GM18873 (cell line): Measurements from ENCODE around the gene PRRT4.
A peak's percentile ranks its signal among the peaks of the same experiment; 100 is the strongest.

ENCODE experiments used
- ATAC-seq: cut with Tn5 transposase; IDR thresholded peaks from one replicate; pipeline ENCODE4 v1.9.1; 2021; ENCODE audit warnings: mild to moderate bottlenecking, moderate library complexity, moderate number of reproducible peaks; ENCODE audit not compliant: unreplicated experiment, low FRiP score

PRRT4 gene

DNA sequence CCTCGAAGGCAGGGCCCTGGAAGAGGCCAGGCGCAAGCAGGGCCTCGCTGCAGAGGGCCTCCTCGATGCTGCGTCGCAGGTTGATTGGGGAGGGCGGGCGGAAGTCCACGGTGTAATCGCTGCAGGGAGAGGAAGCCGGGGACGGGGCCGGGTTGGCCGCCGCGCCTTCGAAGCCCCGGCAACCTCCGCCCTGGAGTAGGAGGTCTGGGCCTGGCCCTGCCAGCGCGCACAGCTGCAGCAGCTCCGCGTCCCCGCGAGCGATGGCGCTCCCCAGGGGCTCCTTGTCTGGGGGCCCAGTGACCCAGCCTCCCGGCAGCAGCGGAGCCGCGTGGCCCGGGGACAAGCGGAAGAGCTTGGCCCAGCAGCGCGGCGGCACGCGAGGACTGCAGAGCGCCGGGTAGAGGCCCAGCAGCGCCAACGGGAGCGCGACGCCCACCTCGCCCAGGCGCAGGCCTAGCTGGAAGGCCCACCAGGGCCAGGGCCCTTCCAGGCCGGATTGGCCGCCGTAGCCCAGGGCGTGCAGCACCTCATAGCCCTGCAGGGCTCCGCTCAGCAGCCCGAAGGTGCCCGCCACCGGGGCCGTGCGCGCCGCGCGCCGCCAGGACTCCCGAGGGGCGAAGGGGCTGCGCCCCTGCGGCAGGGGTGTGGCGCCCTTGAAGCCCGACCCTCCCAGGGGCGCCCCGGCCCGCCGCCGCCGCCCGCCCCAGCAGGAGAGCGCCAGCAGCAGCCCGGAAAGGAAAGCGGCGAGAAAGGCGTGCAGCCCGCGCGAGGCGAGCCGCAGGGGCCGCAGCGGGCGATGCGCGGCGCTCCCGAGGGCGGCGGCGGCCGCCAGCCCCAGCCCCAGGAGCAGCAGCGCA lies 10.0 kb downstream of the PRRT4 start:
- ATAC-seq: no peak

DNA sequence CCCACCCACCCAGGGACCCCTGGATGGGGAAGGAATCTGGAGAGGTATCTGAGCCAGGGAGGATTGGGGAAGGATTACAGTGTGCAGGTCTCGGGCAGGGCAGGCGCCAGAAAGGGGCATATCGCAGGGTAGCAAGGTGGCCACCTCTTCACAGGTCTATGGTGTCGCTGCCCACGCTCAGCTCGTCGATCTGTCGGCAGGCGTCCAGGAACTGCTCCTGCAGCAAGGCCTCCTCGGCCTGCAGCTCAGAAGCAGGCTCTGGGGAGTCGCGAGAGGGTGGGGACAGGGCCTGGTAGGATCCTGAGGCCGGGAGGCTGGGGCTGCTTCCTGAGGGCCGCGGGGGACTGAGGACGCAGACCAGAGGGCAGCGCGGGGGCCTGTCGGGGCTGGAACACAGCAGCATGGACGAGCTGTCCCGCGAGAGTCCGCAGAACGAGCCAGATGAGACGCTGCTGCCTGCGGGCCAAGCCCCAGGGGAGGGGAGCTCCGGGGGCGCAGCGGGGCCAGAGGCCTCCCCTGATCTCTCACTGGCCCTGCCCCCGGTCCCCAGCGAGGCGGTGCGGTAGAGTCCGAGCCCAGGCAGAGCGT lies 10.7 kb downstream of the PRRT4 start:
- no peak for ATAC-seq

DNA sequence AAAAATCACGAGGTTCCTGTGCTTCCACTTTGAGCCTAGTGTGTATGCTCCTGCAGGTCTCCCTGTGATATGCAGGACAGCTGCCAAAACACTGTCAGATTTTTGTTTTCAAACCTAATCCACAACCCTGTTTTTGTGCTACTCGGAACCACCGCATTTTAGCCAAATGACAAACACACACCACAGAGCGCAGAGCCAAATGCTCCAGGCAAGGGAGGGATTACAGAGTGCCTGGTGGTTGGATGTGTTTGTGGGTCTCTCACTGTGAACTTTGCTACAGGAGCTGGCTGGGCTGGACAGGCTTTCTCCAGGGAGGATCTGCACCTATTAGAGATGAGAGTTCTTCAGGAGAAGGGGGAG lies 12.0 kb downstream of the PRRT4 start:
- no peak for ATAC-seq

GRCh38 chr7:128347647-128348097 lies 13.8 kb downstream of the PRRT4 start:
- ATAC-seq: no peak

GRCh38 chr7:128344431-128344774 lies 17.1 kb downstream of the PRRT4 start:
- no peak for ATAC-seq

- ATAC-seq: peak; percentile 85
These were observed 17.7 kb downstream of the PRRT4 start, which contains the start of gene RBM28 for GRCh38 chr7:128343554-128344430. Gene RBM28 (minus strand): TSS chr7:128343908. CDS start chr7:128343793, 115 bp downstream.

- ATAC-seq: no peak
These were observed 19.8 kb downstream of the PRRT4 start for GRCh38 chr7:128341733-128342132.

GRCh38 chr7:128335730-128336129 lies 25.8 kb downstream of the PRRT4 start:
- ATAC-seq: no peak

DNA sequence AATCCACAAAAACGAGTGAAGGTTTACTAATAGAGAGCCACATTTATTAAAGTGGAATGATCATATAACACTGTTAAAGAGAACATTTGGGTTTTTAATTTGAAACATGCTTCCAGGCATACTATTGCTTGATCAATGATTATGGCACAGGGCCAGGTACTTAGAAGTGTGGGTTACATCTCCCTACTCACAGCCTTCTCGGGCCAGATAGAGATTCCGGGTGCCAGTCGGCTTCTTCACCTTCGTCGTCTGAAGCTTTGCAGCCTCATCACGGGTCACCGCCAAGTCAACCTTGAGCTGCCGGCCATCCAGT lies 37.2 kb downstream of the PRRT4 start:
- ATAC-seq: no peak

DNA sequence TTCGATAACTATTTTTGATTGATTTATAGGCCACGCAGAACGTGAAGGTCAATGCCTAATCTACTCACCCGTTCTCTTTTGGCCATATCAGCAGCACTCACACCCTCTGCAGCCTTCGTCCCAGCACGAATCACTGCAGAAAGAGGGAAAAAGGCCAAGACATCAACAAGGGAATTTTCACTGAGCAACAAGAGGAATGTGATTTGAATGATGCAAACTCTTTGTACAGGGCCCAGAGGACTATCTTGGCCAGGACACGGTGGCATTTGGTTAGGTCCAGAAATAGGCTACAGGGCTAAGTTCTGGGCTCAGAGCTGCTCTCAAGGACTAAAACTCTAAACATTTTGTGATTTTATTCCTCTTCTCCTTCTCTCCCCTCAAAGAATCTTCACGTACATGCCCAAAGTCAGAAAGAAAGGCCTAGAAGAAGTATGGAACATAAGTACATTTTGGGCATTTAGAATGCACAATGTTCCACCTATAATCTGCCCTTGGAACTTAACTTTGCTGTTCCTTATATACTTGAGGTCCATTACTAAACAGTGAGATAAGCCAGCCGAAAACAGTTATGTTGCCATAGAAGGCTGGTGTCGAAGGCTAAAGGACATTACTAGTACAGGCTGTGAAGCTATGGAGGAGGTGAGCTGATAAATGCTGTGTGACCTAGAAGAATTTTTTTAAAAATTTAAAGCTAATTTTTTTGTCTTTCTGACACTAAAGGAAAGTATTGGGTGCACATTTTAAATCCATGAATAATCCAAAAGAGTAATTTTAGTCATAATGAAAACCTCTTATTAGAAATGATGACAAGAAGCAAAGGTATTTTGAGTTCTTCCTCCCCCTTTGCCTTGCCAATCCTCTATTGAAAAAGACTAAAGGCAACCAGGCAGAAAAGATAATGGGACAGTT lies 37.8 kb downstream of the PRRT4 start:
- no peak for ATAC-seq

- ATAC-seq: no peak
These were observed 38.5 kb downstream of the PRRT4 start for GRCh38 chr7:128323040-128323439.

GRCh38 chr7:128322040-128322643 lies 39.3 kb downstream of the PRRT4 start:
- ATAC-seq: no peak

DNA sequence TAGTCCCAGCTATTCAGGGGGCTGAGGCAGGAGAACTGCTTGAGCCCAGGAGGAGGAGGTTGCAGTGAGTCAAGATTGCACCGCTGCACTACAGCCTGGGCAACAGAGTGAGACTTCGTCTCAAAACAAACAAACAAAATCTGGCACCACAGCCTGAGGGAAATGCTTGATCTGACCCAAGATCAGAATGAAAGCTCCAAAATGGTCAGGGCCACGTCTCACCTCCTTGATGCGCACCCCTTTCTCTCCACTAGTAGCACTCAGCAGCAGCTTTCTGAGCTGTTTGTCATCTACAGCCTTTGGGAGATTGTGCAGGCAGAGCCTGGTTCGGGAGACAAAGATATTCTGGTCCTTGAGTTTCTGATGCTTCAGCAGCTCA lies 40.5 kb downstream of the PRRT4 start:
- ATAC-seq: no peak

DNA sequence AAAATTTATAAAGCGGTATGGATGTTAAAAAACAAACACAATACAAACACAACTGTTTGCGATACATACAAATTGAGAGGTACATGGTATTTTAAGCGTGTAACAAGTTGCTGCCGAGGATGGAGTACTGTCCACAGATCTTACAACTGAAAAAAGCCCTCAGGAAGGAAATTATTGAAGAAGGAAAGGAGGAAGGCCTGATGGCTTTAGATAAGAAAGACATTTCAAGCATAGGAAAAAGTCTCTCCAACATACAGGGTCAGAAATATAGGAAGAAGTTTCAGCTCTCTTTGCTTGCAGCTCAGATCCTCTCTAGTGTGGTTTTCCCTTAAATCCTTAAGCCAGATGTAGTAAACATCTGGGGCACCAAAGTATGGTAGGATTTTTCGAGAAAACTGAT lies 42.8 kb downstream of the PRRT4 start:
- no peak for ATAC-seq

DNA sequence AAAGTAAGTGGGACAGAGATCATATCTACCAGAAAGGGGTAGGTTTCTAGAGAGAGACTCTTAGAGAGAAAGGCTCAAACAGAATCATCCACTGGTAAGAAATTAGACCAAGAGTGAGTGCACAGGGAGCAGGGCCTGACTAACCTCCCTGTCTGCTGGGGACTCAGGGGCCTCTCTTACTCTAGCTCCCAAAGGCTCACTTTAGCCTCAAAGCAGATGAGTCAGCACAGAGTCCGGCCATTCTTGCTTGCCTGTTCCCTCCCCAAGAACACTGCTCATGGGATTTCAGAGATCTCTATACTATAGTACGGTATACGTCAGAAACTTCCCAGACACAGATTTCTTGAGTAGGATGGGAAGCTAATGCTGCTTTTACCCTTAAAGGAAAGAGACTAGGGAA lies 50.5 kb downstream of the PRRT4 start:
- ATAC-seq: no peak

DNA sequence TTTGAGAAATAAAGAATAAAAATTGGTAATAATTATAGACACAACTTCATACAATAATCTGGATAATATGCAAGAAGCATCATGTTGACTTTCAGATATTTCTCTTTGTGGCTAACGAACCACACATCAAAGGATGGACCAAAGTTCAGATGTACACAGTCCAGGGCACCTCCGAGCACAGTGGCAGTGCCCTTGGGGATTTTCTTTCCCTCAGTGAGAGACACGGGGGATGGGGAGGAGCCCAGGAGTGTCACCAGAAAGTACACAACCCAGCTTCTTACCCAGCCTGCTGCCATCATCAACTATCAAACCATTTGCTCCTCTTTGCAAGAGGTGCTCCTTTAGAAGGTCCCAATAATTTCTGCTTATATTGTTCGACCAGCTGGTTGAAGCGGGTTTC lies 51.0 kb downstream of the PRRT4 start:
- no peak for ATAC-seq

GRCh38 chr7:128309976-128310375 lies 51.5 kb downstream of the PRRT4 start:
- no peak for ATAC-seq

GRCh38 chr7:128309124-128309523 lies 52.4 kb downstream of the PRRT4 start:
- ATAC-seq: no peak

DNA sequence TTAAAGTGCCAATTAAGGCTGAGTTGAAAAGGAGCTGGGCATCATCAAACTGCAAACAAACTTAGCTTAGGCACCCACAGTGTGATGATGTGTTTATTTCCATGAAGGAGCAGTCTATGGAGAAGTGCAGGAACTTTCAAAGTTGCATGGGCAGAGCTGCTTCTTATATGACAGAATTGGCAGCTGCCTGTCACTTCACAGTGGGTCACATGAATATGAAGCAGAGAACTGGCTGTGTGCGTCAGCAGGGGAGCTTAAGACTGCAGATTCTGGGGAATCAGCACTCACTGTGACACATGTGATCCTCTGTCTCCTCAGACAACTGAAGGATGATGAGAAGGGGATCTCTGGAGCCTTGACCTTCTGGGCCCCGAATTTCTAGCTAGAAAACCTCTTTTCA lies 54.4 kb downstream of the PRRT4 start:
- no peak for ATAC-seq

- ATAC-seq: no peak
These were observed 57.3 kb downstream of the PRRT4 start for GRCh38 chr7:128304212-128304611.
